HUES64 (cell line): ENCODE results near the gene SLC35F4. TPM values are rescaled to one million over a fixed set of nuclear protein-coding genes. Genes with fewer than 3 reads are reported as not detected.
A peak's percentile ranks its signal among the peaks of the same experiment; 100 is the strongest.

Experiments
- H3K27ac ChIP-seq: 2 replicates; pipeline ENCODE4 v1.7.0; 2013; ENCODE audit warnings: low read depth, low read length, inconsistent platforms
- H3K27me3 ChIP-seq: 2 replicates; pipeline ENCODE4 v1.6.1; 2013; ENCODE audit warnings: mild to moderate bottlenecking, low read length; ENCODE audit not compliant: insufficient read depth
- H3K36me3 ChIP-seq: 2 replicates; pipeline ENCODE4 v1.6.1; 2013; ENCODE audit warnings: mild to moderate bottlenecking, low read length; ENCODE audit not compliant: insufficient read depth
- H3K4me1 ChIP-seq: 2 replicates; pipeline ENCODE4 v1.6.1; 2013; ENCODE audit warnings: mild to moderate bottlenecking, low read length, moderate library complexity; ENCODE audit not compliant: insufficient read depth
- H3K4me3 ChIP-seq: 2 replicates; pipeline ENCODE4 v1.5.1; 2013; ENCODE audit warnings: mild to moderate bottlenecking, low read length, moderate library complexity
- H3K9ac ChIP-seq: 2 replicates; pipeline ENCODE4 v1.6.1; 2013; ENCODE audit warnings: mild to moderate bottlenecking, low read depth, low read length
- H3K9me3 ChIP-seq: 2 replicates; pipeline ENCODE4 v1.6.1; 2013; ENCODE audit warnings: low read depth, low read length; ENCODE audit not compliant: insufficient read depth
- WGBS: fragments of 150-250, 120-280 bp; methylation state at CpG from one replicate; pipeline ENCODE4 v1.1.7; 2013; ENCODE audit warnings: missing lambda C conversion rate; 5-methylcytosine and 5-hydroxymethylcytosine counted together
- polyA plus RNA-seq, 2 experiments: library from polyadenylated mRNA; stranded (reverse); fragments of 50-300 nt; gene quantifications; one replicate each; pipeline ENCODE4 v1.2.3, GENCODE V29; 2013

The SLC35F4 gene
- polyA plus RNA-seq (2013, experiment 1 of 2): 0.10 TPM
- polyA plus RNA-seq (2013, experiment 2 of 2): not detected

- H3K27me3 ChIP-seq: peaks cover 47% of the 10 kb centered on the region
- under 1% methylated on average over 88 of the region's 91 CpGs for WGBS
These were observed at the start of gene SLC35F4 for GRCh38 chr14:57865403-57866198. Gene SLC35F4 (minus strand): TSS chr14:57866092.

GRCh38 chr14:57909626-57910025 lies 43.7 kb upstream of the SLC35F4 start:
- Histone ChIP-seq H3K4me1 (no peaks in the 10 kb centered on the region), H3K4me3 (no peak overlapping the region), H3K36me3 (no peaks in the 10 kb centered on the region), H3K9ac (no peak overlapping the region), H3K27me3 (no peaks in the 10 kb centered on the region), H3K9me3 (no peaks in the 10 kb centered on the region), H3K27ac (no peak overlapping the region)

More at GRCh38 chr14:57865403-57866198, at the start of gene SLC35F4:
- H3K4me1 ChIP-seq: peaks cover 8% of the 10 kb centered on the region; the same call in 1 of the 2 replicates
- no peaks in the 10 kb centered on the region for H3K36me3 ChIP-seq
- H3K9me3 ChIP-seq: no peaks in the 10 kb centered on the region
- H3K27ac ChIP-seq: no peak within 1 kb of the TSS
- H3K4me3 ChIP-seq: peak within 1 kb of the TSS; percentile 61
- no peak within 1 kb of the TSS for H3K9ac ChIP-seq

- Histone ChIP-seq H3K4me1 (no peaks in the 10 kb centered on the region), H3K9me3 (no peaks in the 10 kb centered on the region), H3K9ac (no peak overlapping the region), H3K36me3 (no peaks in the 10 kb centered on the region), H3K27me3 (no peaks in the 10 kb centered on the region), H3K4me3 (no peak overlapping the region), H3K27ac (no peak overlapping the region)
- 80% methylated on average over 1 of the region's 1 CpG for WGBS
These were observed 38.1 kb upstream of the SLC35F4 start for GRCh38 chr14:57903954-57904353.

- H3K9ac ChIP-seq: no peak overlapping the region
- no peaks in the 10 kb centered on the region for H3K9me3 ChIP-seq
- no peaks in the 10 kb centered on the region for H3K27me3 ChIP-seq
- no peaks in the 10 kb centered on the region for H3K36me3 ChIP-seq
- no peak overlapping the region for H3K4me3 ChIP-seq
- H3K27ac ChIP-seq: no peak overlapping the region
- H3K4me1 ChIP-seq: no peaks in the 10 kb centered on the region
- 94% methylated on average over 6 of the region's 7 CpGs for WGBS
These were observed 33.1 kb upstream of the SLC35F4 start for GRCh38 chr14:57898837-57899572.

- Histone ChIP-seq H3K27me3 (no peaks in the 10 kb centered on the region), H3K4me3 (no peak overlapping the region), H3K27ac (no peak overlapping the region), H3K9ac (no peak overlapping the region), H3K4me1 (no peaks in the 10 kb centered on the region), H3K36me3 (no peaks in the 10 kb centered on the region), H3K9me3 (no peaks in the 10 kb centered on the region)
- 89% methylated on average over 5 of the region's 5 CpGs for WGBS
These were observed 31.4 kb upstream of the SLC35F4 start for GRCh38 chr14:57897144-57897748.

GRCh38 chr14:57889245-57889644 lies 23.4 kb upstream of the SLC35F4 start:
- no peaks in the 10 kb centered on the region for H3K36me3 ChIP-seq
- H3K27me3 ChIP-seq: no peaks in the 10 kb centered on the region
- no peaks in the 10 kb centered on the region for H3K4me1 ChIP-seq
- WGBS: 81% methylated on average over 4 of the region's 4 CpGs
- no peak overlapping the region for H3K27ac ChIP-seq
- no peak overlapping the region for H3K9ac ChIP-seq
- no peak overlapping the region for H3K4me3 ChIP-seq
- H3K9me3 ChIP-seq: no peaks in the 10 kb centered on the region

GRCh38 chr14:57884175-57884574 lies 18.3 kb upstream of the SLC35F4 start:
- Histone ChIP-seq H3K9ac (no peak overlapping the region), H3K4me3 (no peak overlapping the region), H3K27ac (no peak overlapping the region), H3K9me3 (no peaks in the 10 kb centered on the region), H3K4me1 (no peaks in the 10 kb centered on the region), H3K36me3 (no peaks in the 10 kb centered on the region), H3K27me3 (no peaks in the 10 kb centered on the region)
- WGBS: 94% methylated on average over 2 of the region's 3 CpGs

- H3K9me3 ChIP-seq: no peaks in the 10 kb centered on the region
- H3K27me3 ChIP-seq: no peaks in the 10 kb centered on the region
- H3K4me1 ChIP-seq: no peaks in the 10 kb centered on the region
- H3K4me3 ChIP-seq: no peak overlapping the region
- no peaks in the 10 kb centered on the region for H3K36me3 ChIP-seq
- H3K27ac ChIP-seq: no peak overlapping the region
- 83% methylated on average over 7 of the region's 7 CpGs for WGBS
- no peak overlapping the region for H3K9ac ChIP-seq
These were observed 17.2 kb upstream of the SLC35F4 start for GRCh38 chr14:57883061-57883460.

GRCh38 chr14:57879516-57879915 lies 13.6 kb upstream of the SLC35F4 start:
- Histone ChIP-seq H3K9ac (no peak overlapping the region), H3K27ac (no peak overlapping the region), H3K27me3 (no peaks in the 10 kb centered on the region), H3K9me3 (no peaks in the 10 kb centered on the region), H3K4me1 (no peaks in the 10 kb centered on the region), H3K4me3 (no peak overlapping the region), H3K36me3 (no peaks in the 10 kb centered on the region)
- WGBS: 82% methylated on average over 2 of the region's 2 CpGs

- H3K27me3 ChIP-seq: no peaks in the 10 kb centered on the region
- H3K4me1 ChIP-seq: peaks cover 5% of the 10 kb centered on the region
- no peaks in the 10 kb centered on the region for H3K9me3 ChIP-seq
- H3K4me3 ChIP-seq: no peak overlapping the region
- H3K27ac ChIP-seq: no peak overlapping the region
- 89% methylated on average over 2 of the region's 2 CpGs for WGBS
- no peak overlapping the region for H3K9ac ChIP-seq
- H3K36me3 ChIP-seq: no peaks in the 10 kb centered on the region
These were observed 10.1 kb upstream of the SLC35F4 start for GRCh38 chr14:57875985-57876384.

GRCh38 chr14:57875296-57875695 lies 9.4 kb upstream of the SLC35F4 start:
- Histone ChIP-seq H3K9me3 (no peaks in the 10 kb centered on the region), H3K4me3 (no peak overlapping the region), H3K36me3 (no peaks in the 10 kb centered on the region), H3K27me3 (no peaks in the 10 kb centered on the region), H3K9ac (no peak overlapping the region), H3K4me1 (peaks cover 7% of the 10 kb centered on the region), H3K27ac (no peak overlapping the region)
- 98% methylated on average over 3 of the region's 3 CpGs for WGBS
